SU-DHL-6 (cell line): ENCODE data around the gene CLCNKB.

Source experiments
- H2AFZ ChIP-seq: fragments of 200-600 bp; sonication (generic); 2 replicates; pipeline ENCODE4 v1.6.1; 2014; ENCODE audit warnings: low read depth, mild to moderate bottlenecking, moderate library complexity, mixed read lengths, antibody characterized with exemption, low read length; ENCODE audit not compliant: severe bottlenecking
- H3F3A ChIP-seq: fragments of 200-600 bp; shearing (Covaris generic); 2 replicates; pipeline ENCODE4 v1.6.0; 2016; ENCODE audit warnings: antibody characterized with exemption, mild to moderate bottlenecking; ENCODE audit not compliant: insufficient read depth
- H3K27ac ChIP-seq: fragments of 200-600 bp; sonication (generic); 2 replicates; pipeline ENCODE4 v1.5.1; 2016; ENCODE audit warnings: low read depth, mild to moderate bottlenecking, low read length, moderate library complexity, mixed read lengths
- H3K27me3 ChIP-seq: fragments of 200-600 bp; sonication (generic), shearing (Covaris generic); 2 replicates; pipeline ENCODE4 v1.6.0; 2014; ENCODE audit warnings: mild to moderate bottlenecking, low read length
- H3K36me3 ChIP-seq: fragments of 200-600 bp; sonication (generic); 2 replicates; pipeline ENCODE4 v1.6.1; 2014; ENCODE audit warnings: mild to moderate bottlenecking, low read length, mixed read lengths
- H3K4me2 ChIP-seq: fragments of 300-600, 200-600 bp; shearing (Covaris generic), sonication (generic); 2 replicates; pipeline ENCODE4 v1.6.0; 2014; ENCODE audit warnings: low read length, low read depth, mild to moderate bottlenecking; ENCODE audit not compliant: poor library complexity, severe bottlenecking
- H3K4me3 ChIP-seq: fragments of 200-600 bp; sonication (generic); 2 replicates; pipeline ENCODE4 v1.5.1; 2014; ENCODE audit warnings: antibody characterized with exemption, low read length, mild to moderate bottlenecking, mixed read lengths; ENCODE audit not compliant: insufficient read depth, poor library complexity, severe bottlenecking
- H3K79me2 ChIP-seq: fragments of 200-600 bp; sonication (generic); 2 replicates; pipeline ENCODE4 v1.6.1; 2014; ENCODE audit warnings: mild to moderate bottlenecking, low read length, moderate library complexity; ENCODE audit not compliant: insufficient read depth
- H3K9ac ChIP-seq: fragments of 200-600 bp; sonication (generic); 2 replicates; pipeline ENCODE4 v1.7.0; 2014; ENCODE audit warnings: mild to moderate bottlenecking, low read length
- H3K9me2 ChIP-seq: fragments of 200-600 bp; sonication (generic); replicated peaks from 2 replicates; pipeline ENCODE4 v1.6.1; 2014; ENCODE audit warnings: low read length; ENCODE audit not compliant: insufficient read depth
- H3K9me3 ChIP-seq: fragments of 200-600 bp; sonication (generic); 2 replicates; pipeline ENCODE4 v1.6.1; 2014; ENCODE audit warnings: low read length, mixed read lengths; ENCODE audit not compliant: insufficient read depth
- H4K20me1 ChIP-seq: fragments of 200-600 bp; sonication (generic); 2 replicates; pipeline ENCODE4 v1.6.1; 2014; ENCODE audit warnings: low read depth, mild to moderate bottlenecking, antibody characterized with exemption, low read length, moderate library complexity, mixed read lengths
- EZH2phosphoT487 ChIP-seq: fragments of 200-600 bp; sonication (generic), shearing (Covaris generic); conservative IDR thresholded peaks from 2 replicates; pipeline ENCODE4 v1.6.1; 2018; ENCODE audit warnings: mild to moderate bottlenecking, antibody characterized with exemption, low read length, moderate library complexity, mixed read lengths
- TF ChIP-seq, protein P1 (sequence below): fragments of 200-600 bp; sonication (generic); IDR thresholded peaks from one replicate; pipeline ENCODE4 v1.5.1; 2017; ENCODE audit warnings: antibody characterized with exemption, mild to moderate bottlenecking, low read length, moderate library complexity; ENCODE audit not compliant: insufficient read depth, poor library complexity, severe bottlenecking

The CLCNKB gene

DNA sequence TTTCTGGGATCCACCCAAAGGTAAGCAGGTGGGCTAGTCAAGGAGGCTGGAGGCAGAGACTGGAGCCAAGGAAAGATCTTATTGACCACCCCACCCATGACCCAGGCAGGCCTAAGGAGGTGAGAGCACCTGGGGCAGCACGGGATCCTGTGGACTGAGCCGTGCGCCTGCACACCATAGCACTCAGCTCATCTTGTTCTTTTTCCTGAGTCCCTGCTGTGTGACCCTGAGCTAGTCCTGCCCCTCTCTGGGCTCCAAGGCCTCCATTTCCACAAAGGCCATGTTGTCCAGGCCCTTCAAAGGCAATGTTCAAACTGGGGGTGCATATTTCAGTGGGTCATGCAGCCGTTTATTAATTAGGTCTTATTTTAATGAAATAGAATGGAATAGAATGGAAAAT, 22.7 kb downstream of the CLCNKB start:
- H3K79me2 ChIP-seq = no peaks in the 10 kb centered on the region
- H4K20me1 ChIP-seq = no peaks in the 10 kb centered on the region
- H3K9ac ChIP-seq = no peak overlapping the region
- no peaks in the 10 kb centered on the region for H3K9me3 ChIP-seq
- no peak overlapping the region for H2AFZ ChIP-seq
- no peak overlapping the region for H3K27ac ChIP-seq
- no peak for TF ChIP-seq EZH2phosphoT487
- TF ChIP-seq, protein P1, sequence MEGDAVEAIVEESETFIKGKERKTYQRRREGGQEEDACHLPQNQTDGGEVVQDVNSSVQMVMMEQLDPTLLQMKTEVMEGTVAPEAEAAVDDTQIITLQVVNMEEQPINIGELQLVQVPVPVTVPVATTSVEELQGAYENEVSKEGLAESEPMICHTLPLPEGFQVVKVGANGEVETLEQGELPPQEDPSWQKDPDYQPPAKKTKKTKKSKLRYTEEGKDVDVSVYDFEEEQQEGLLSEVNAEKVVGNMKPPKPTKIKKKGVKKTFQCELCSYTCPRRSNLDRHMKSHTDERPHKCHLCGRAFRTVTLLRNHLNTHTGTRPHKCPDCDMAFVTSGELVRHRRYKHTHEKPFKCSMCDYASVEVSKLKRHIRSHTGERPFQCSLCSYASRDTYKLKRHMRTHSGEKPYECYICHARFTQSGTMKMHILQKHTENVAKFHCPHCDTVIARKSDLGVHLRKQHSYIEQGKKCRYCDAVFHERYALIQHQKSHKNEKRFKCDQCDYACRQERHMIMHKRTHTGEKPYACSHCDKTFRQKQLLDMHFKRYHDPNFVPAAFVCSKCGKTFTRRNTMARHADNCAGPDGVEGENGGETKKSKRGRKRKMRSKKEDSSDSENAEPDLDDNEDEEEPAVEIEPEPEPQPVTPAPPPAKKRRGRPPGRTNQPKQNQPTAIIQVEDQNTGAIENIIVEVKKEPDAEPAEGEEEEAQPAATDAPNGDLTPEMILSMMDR = no peak
- no peaks in the 10 kb centered on the region for H3K36me3 ChIP-seq
- H3F3A ChIP-seq = no peaks in the 10 kb centered on the region
- H3K27me3 ChIP-seq = no peaks in the 10 kb centered on the region
- no peaks in the 10 kb centered on the region for H3K9me2 ChIP-seq
- no peak overlapping the region for H3K4me3 ChIP-seq
- no peak overlapping the region for H3K4me2 ChIP-seq

DNA sequence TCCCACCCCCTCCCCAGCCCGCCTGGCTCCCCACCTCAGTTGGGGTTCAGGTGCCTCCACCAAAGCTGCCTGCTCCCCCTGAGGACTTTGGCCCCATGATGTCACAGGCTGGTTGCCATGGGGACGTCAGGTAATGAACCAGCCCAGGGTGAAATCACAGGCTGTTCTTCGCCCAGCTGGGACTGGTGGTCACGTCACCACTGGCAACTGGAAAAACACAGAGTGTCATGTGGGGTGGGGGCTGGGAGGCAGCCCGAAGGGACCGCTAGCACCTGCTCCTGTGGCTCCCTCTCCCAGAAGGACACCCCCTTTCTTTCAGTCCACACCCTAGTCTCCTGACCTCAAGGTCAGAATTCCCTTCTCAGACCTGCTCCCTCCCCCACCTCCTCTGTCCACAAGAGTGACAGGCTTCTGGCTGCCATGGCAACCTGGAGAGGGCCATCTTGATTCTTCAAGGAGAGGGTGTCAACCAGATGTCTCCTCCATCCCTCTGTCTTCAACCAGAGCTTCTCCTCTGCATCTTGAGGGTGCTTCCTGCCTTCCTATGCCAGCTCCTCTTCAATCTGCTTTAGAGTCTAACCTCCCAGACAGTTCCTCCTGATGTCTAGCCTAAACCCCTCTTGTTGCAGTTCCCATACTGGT, 23.7 kb downstream of the CLCNKB start:
- no peak overlapping the region for H3K4me3 ChIP-seq
- no peak overlapping the region for H3K27ac ChIP-seq
- H3K9ac ChIP-seq = no peak overlapping the region
- no peaks in the 10 kb centered on the region for H3K27me3 ChIP-seq
- no peaks in the 10 kb centered on the region for H3K9me2 ChIP-seq
- H3K36me3 ChIP-seq = no peaks in the 10 kb centered on the region
- TF ChIP-seq EZH2phosphoT487 = no peak
- TF ChIP-seq, protein P1 = no peak
- no peak overlapping the region for H2AFZ ChIP-seq
- no peaks in the 10 kb centered on the region for H3K79me2 ChIP-seq
- H3K9me3 ChIP-seq = no peaks in the 10 kb centered on the region
- H3F3A ChIP-seq = no peaks in the 10 kb centered on the region
- H3K4me2 ChIP-seq = no peak overlapping the region
- no peaks in the 10 kb centered on the region for H4K20me1 ChIP-seq

DNA sequence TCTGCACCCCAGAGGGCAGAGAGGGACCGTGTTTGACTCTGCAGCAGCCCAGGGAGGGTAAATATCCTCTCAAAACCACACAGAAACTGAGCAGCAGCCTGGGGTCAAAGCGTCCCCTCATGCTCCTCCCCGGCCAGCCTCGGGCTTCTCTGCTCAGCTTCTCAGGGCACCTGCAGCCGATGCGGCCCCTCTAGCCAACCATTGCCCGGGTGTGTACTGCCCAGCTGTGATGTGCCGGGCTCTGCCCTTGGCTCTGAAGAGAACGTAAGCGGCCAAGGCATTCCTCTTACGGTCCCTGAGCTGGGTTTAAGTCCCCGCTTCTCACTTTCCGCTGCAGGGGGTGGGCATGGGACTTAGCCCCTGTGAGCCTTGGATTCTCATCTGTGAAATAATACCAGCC, 24.4 kb downstream of the CLCNKB start:
- Histone ChIP-seq H3K4me2 (no peak overlapping the region), H3K4me3 (no peak overlapping the region), H3K79me2 (no peaks in the 10 kb centered on the region), H3K9ac (no peak overlapping the region), H3K36me3 (no peaks in the 10 kb centered on the region), H3F3A (no peaks in the 10 kb centered on the region), H3K27me3 (no peaks in the 10 kb centered on the region), H3K27ac (no peak overlapping the region), H4K20me1 (no peaks in the 10 kb centered on the region), H2AFZ (no peak overlapping the region), H3K9me2 (no peaks in the 10 kb centered on the region), H3K9me3 (no peaks in the 10 kb centered on the region)
- TF ChIP-seq, protein P1 = no peak
- no peak for TF ChIP-seq EZH2phosphoT487
